ENCODE measurements around the gene GPC6. TPM values are rescaled to one million over a fixed set of nuclear protein-coding genes. Genes with fewer than 3 reads are reported as not detected.

Gene GPC6
- polyA plus RNA-seq, 1 donor (not counting 4 experiments of a cell fraction or from before 2014, with no cell fraction given) = 0.42 TPM

DNA sequence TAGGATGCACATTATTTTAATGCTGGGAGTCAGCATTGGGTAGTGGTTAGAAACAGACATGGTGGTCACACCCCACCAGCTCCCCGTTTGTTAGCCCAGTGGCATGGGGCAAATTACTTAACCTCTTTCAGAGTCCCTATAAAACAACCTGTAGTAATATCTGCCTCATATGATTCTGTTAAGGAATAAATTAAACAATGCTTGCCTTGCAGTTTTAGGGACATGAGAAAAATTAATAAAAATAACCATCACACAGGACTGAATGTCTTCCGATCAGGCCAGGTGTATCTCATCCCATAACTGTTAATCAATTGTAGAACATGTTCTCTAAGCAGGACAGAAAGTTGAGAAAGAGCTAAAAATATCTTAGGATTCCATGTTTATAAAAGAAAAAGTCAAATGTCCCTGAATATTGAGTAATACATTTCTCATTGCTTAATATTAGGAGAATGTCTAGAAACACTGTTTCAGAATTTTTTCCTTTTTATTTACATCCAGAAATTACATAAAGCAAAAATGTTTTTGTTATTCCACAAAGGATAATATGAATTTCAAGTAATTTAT lies 196.5 kb downstream of the GPC6 start:
- H2AFZ ChIP-seq (ENCODE audit: control insufficient read depth, low read length) = no peak overlapping the region
- H3K4me3 ChIP-seq (ENCODE audit: control insufficient read depth in 2 of 3, extremely low read depth in 1 of 3, insufficient read depth in 2 of 3, low read depth in 1 of 3, low read length in 3 of 3) = no peak overlapping the region
- DNase-seq (ENCODE audit: low read depth, low spot score) (no peak), FAIRE-seq (no peak)
- H3K4me1 ChIP-seq (ENCODE audit: control insufficient read depth, extremely low read depth, insufficient read depth, low read length) = no peaks in the 10 kb centered on the region
- H3K79me2 ChIP-seq (ENCODE audit: control insufficient read depth, insufficient read depth, low read length) = no peaks in the 10 kb centered on the region
- no peak overlapping the region for H3K9ac ChIP-seq (ENCODE audit: control insufficient read depth, extremely low read depth, insufficient read depth, low read length)
- H3K9me3 ChIP-seq (ENCODE audit: control insufficient read depth, low read depth, low read length) = no peaks in the 10 kb centered on the region
- no peaks in the 10 kb centered on the region for H3K36me3 ChIP-seq (ENCODE audit: control insufficient read depth in 2 of 2, extremely low read depth in 1 of 2, insufficient read depth in 2 of 2, low read length in 2 of 2)
- TF ChIP-seq, protein P1, sequence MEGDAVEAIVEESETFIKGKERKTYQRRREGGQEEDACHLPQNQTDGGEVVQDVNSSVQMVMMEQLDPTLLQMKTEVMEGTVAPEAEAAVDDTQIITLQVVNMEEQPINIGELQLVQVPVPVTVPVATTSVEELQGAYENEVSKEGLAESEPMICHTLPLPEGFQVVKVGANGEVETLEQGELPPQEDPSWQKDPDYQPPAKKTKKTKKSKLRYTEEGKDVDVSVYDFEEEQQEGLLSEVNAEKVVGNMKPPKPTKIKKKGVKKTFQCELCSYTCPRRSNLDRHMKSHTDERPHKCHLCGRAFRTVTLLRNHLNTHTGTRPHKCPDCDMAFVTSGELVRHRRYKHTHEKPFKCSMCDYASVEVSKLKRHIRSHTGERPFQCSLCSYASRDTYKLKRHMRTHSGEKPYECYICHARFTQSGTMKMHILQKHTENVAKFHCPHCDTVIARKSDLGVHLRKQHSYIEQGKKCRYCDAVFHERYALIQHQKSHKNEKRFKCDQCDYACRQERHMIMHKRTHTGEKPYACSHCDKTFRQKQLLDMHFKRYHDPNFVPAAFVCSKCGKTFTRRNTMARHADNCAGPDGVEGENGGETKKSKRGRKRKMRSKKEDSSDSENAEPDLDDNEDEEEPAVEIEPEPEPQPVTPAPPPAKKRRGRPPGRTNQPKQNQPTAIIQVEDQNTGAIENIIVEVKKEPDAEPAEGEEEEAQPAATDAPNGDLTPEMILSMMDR (optimal IDR thresholded peaks at IDR 0.05 in 1 of 3, IDR thresholded peaks at IDR 0.05 in 1 of 3, conservative IDR thresholded peaks at IDR 0.05 in 1 of 3; ENCODE audit: extremely low read depth in 1 of 3, insufficient read depth in 2 of 3, low read length in 3 of 3) = no peak
- no peak for TF ChIP-seq EZH2 (IDR thresholded peaks at IDR 0.05; ENCODE audit: low read length)
- dilution Hi-C loops (cut with MboI; ENCODE audit: extremely low pct_ligation_motif_present, low sequenced_read_pairs) = no loop called here
- no peaks in the 10 kb centered on the region for H3K9me1 ChIP-seq (ENCODE audit: control insufficient read depth, extremely low read depth, insufficient read depth, low read length)
- H3K27ac ChIP-seq (ENCODE audit: control insufficient read depth, insufficient read depth, low read length) = no peak overlapping the region
- H3K27me3 ChIP-seq (ENCODE audit: control insufficient read depth, extremely low read depth, insufficient read depth, low read length) = no peaks in the 10 kb centered on the region
- no peak overlapping the region for H3K4me2 ChIP-seq (ENCODE audit: control insufficient read depth, extremely low read depth, insufficient read depth, low read depth, low read length)
- no peaks in the 10 kb centered on the region for H4K20me1 ChIP-seq (ENCODE audit: control insufficient read depth, extremely low read depth, insufficient read depth, low read length)

DNA sequence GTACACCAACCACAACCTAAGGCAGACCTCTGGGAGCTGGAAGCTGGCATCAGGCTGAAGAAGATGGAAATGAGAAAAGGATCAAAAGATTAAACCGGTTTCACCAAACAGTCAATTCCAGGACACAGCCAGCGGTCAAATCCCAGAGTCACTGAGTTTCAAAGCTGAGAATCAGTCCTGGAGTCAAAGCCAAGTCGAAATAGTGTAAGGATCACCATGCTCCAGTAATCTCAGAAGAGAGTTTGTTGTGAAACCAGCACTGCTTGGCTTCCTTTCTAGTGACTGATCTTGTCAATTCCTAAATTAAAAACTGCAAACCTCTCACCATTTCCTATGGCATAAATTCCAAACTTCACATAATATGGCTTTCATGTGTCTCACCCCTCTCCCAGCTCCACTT lies 198.8 kb downstream of the GPC6 start:
- no peak overlapping the region for H3K4me2 ChIP-seq (ENCODE audit: control insufficient read depth, extremely low read depth, insufficient read depth, low read depth, low read length)
- no peaks in the 10 kb centered on the region for H3K79me2 ChIP-seq (ENCODE audit: control insufficient read depth, insufficient read depth, low read length)
- no peak overlapping the region for H3K9ac ChIP-seq (ENCODE audit: control insufficient read depth, extremely low read depth, insufficient read depth, low read length)
- H3K36me3 ChIP-seq (ENCODE audit: control insufficient read depth in 2 of 2, extremely low read depth in 1 of 2, insufficient read depth in 2 of 2, low read length in 2 of 2) = no peaks in the 10 kb centered on the region
- no peak overlapping the region for H3K4me3 ChIP-seq (ENCODE audit: control insufficient read depth in 2 of 3, extremely low read depth in 1 of 3, insufficient read depth in 2 of 3, low read depth in 1 of 3, low read length in 3 of 3)
- dilution Hi-C loops (cut with MboI; ENCODE audit: extremely low pct_ligation_motif_present, low sequenced_read_pairs) = no loop called here
- no peak overlapping the region for H3K27ac ChIP-seq (ENCODE audit: control insufficient read depth, insufficient read depth, low read length)
- no peak for DNase-seq (ENCODE audit: low read depth, low spot score)
- H3K9me1 ChIP-seq (ENCODE audit: control insufficient read depth, extremely low read depth, insufficient read depth, low read length) = no peaks in the 10 kb centered on the region
- no peaks in the 10 kb centered on the region for H3K27me3 ChIP-seq (ENCODE audit: control insufficient read depth, extremely low read depth, insufficient read depth, low read length)
- H2AFZ ChIP-seq (ENCODE audit: control insufficient read depth, low read length) = no peak overlapping the region
- no peak for FAIRE-seq
- TF ChIP-seq, protein P1 (optimal IDR thresholded peaks at IDR 0.05 in 1 of 3, IDR thresholded peaks at IDR 0.05 in 1 of 3, conservative IDR thresholded peaks at IDR 0.05 in 1 of 3; ENCODE audit: extremely low read depth in 1 of 3, insufficient read depth in 2 of 3, low read length in 3 of 3) = no peak
- no peak for TF ChIP-seq EZH2 (IDR thresholded peaks at IDR 0.05; ENCODE audit: low read length)
- no peaks in the 10 kb centered on the region for H4K20me1 ChIP-seq (ENCODE audit: control insufficient read depth, extremely low read depth, insufficient read depth, low read length)
- no peaks in the 10 kb centered on the region for H3K4me1 ChIP-seq (ENCODE audit: control insufficient read depth, extremely low read depth, insufficient read depth, low read length)
- H3K9me3 ChIP-seq (ENCODE audit: control insufficient read depth, low read depth, low read length) = no peaks in the 10 kb centered on the region

All from keratinocyte (primary cell).